GM12873 (cell line): ENCODE data around the gene ITPK1.

ENCODE experiments used
- CTCF ChIP-seq: IDR thresholded peaks from 2 replicates; pipeline ENCODE4 v1.5.1; 2012; ENCODE audit warnings: low read depth, mild to moderate bottlenecking, moderate library complexity, low read length, control low read depth; ENCODE audit not compliant: insufficient read depth; ENCODE audit errors: missing control alignments

Gene ITPK1

GRCh38 chr14:93133464-93133863, 17.7 kb upstream of the ITPK1 start:
- TF ChIP-seq CTCF = no peak

GRCh38 chr14:93132472-93133065, 16.8 kb upstream of the ITPK1 start:
- TF ChIP-seq CTCF = peak; percentile 50

GRCh38 chr14:93128725-93129459, 13.2 kb upstream of the ITPK1 start:
- TF ChIP-seq CTCF = no peak

- no peak for TF ChIP-seq CTCF
Measured at GRCh38 chr14:93126111-93126510, 10.4 kb upstream of the ITPK1 start.

- no peak for TF ChIP-seq CTCF
Measured at GRCh38 chr14:93122826-93123225, 7.1 kb upstream of the ITPK1 start.

- no peak for TF ChIP-seq CTCF
Measured at GRCh38 chr14:93121030-93121834, 5.5 kb upstream of the ITPK1 start.

- no peak for TF ChIP-seq CTCF
Measured at GRCh38 chr14:93120517-93120916, 4.8 kb upstream of the ITPK1 start.
